Endothelial cell of umbilical vein (primary cell): ENCODE results near the gene AGBL3. TPM values are rescaled to one million over a fixed set of nuclear protein-coding genes. Genes with fewer than 3 reads are reported as not detected.
A peak's percentile ranks its signal among the peaks of the same experiment; 100 is the strongest.

ENCODE experiments used
- BruUV-seq: library from RNA; stranded (reverse); fragments of 400-500 nt; replicated peaks from 2 replicates; lab custom pipeline; 2021; lab: Mats Ljungman, UMichigan
- CTCF ChIA-PET: fragments of 300-600, 350-600 bp; sonication (Branson Sonifier 250); formaldehyde crosslinking; loops from one replicate; lab custom pipeline; 2021; ENCODE audit warnings: antibody characterized with exemption, inconsistent platforms; lab: Charles Lee
- POLR2A ChIA-PET: fragments of 300-600, 350-600 bp; sonication (Branson Sonifier 250); formaldehyde crosslinking; loops from one replicate; lab custom pipeline; 2021; ENCODE audit warnings: antibody characterized with exemption, inconsistent platforms; lab: Charles Lee
- DNase-seq: peaks from one replicate; pipeline ENCODE4 v3.0.0-alpha.2; 2011; ENCODE audit warnings: low read depth, low spot score
- FAIRE-seq: peaks from 2 replicates; lab custom pipeline; 2011; peaks lifted over from hg19 to GRCh38; lab: Jason Lieb, UNC
- H2AFZ ChIP-seq: 2 replicates; pipeline ENCODE4 v1.6.0; 2012; ENCODE audit warnings: low read depth, low read length, control low read depth, inconsistent platforms
- H3K27ac ChIP-seq: 2 replicates; pipeline ENCODE4 v1.5.1; 2011; ENCODE audit warnings: low read depth, mild to moderate bottlenecking, control low read depth, low read length, moderate library complexity; ENCODE audit not compliant: insufficient read depth
- H3K27me3 ChIP-seq, 2 experiments: 2 replicates each; pipeline versions ENCODE4 v1.6.0 to v1.6.1; 2011; ENCODE audit warnings: low read length in 2 of 2, mixed read lengths in 1 of 2; ENCODE audit not compliant: control insufficient read depth in 2 of 2, insufficient read depth in 2 of 2
- H3K36me3 ChIP-seq, 2 experiments: 2 replicates in 1 of 2; 3 replicates in 1 of 2; pipeline ENCODE4 v1.5.1; 2011; ENCODE audit warnings: low read length in 2 of 2, mild to moderate bottlenecking in 1 of 2, moderate library complexity in 1 of 2; ENCODE audit not compliant: control insufficient read depth in 2 of 2, insufficient read depth in 2 of 2; ENCODE audit errors: extremely low read depth in 1 of 2
- H3K4me1 ChIP-seq: 3 replicates; pipeline ENCODE4 v1.5.1; 2011; ENCODE audit warnings: mild to moderate bottlenecking, low read length; ENCODE audit not compliant: control insufficient read depth, insufficient read depth; ENCODE audit errors: extremely low read depth
- H3K4me2 ChIP-seq: 2 replicates; pipeline ENCODE4 v1.6.1; 2011; ENCODE audit warnings: low read length, control low read depth, mixed read lengths; ENCODE audit not compliant: insufficient read depth
- H3K4me3 ChIP-seq, 3 experiments: fragments of 200-600 bp in 1 of 3; sonication (generic), shearing (Covaris generic) in 1 of 3; replicated peaks in 1 of 3; 2 replicates each; pipeline ENCODE4 v1.5.1; 2011 to 2016; ENCODE audit warnings: control low read depth in 3 of 3, low read length in 3 of 3, mild to moderate bottlenecking in 2 of 3, inconsistent platforms in 1 of 3, low read depth in 1 of 3, moderate library complexity in 1 of 3; ENCODE audit not compliant: insufficient read depth in 1 of 3
- H3K79me2 ChIP-seq: 2 replicates; pipeline ENCODE4 v1.6.0; 2012; ENCODE audit warnings: low read length, inconsistent platforms; ENCODE audit not compliant: control insufficient read depth, insufficient read depth
- H3K9ac ChIP-seq: replicated peaks from 2 replicates; pipeline ENCODE3; 2011; ENCODE audit warnings: low read length, control low read depth; ENCODE audit not compliant: insufficient read depth; ENCODE audit errors: extremely low read depth
- H3K9me1 ChIP-seq: replicated peaks from 3 replicates; pipeline ENCODE4 v1.6.0; 2011; ENCODE audit warnings: mild to moderate bottlenecking, low read length; ENCODE audit not compliant: control insufficient read depth, insufficient read depth; ENCODE audit errors: extremely low read depth
- H3K9me3 ChIP-seq: replicated peaks from 2 replicates; pipeline ENCODE4 v1.5.1; 2012; ENCODE audit warnings: low read length, inconsistent platforms; ENCODE audit not compliant: control insufficient read depth, insufficient read depth
- H4K20me1 ChIP-seq: replicated peaks from 2 replicates; pipeline ENCODE3; 2011; ENCODE audit warnings: mild to moderate bottlenecking, low read length; ENCODE audit not compliant: control insufficient read depth, insufficient read depth; ENCODE audit errors: extremely low read depth
- JUN ChIP-seq: IDR thresholded peaks from 2 replicates; pipeline ENCODE4 v1.6.1; 2011; ENCODE audit warnings: borderline replicate concordance, low read depth; ENCODE audit not compliant: insufficient read length, insufficient read depth
- dilution Hi-C: fragments of 300-500 bp; cut with MboI; formaldehyde crosslinking; loops from one replicate; pipeline ENCODE4 v1.15.0; 2019; ENCODE audit warnings: low sequenced_read_pairs; ENCODE audit not compliant: extremely low pct_ligation_motif_present
- intact Hi-C: fragments of 100-400 bp; cut with micrococcal nuclease; formaldehyde crosslinking; loops from one replicate; pipeline ENCODE4 v1.10.0; 2022
- polyA plus RNA-seq, 4 experiments: library from polyadenylated mRNA; depleted of rRNA in 3 of 4; stranded (reverse) in 3 of 4; unstranded in 1 of 4; fragments of >200 nt; gene quantifications; 2 replicates each; pipeline versions ENCODE4 v1.2.1 to v1.2.3, GENCODE V29; 2011 to 2012; ENCODE audit warnings: missing spikeins in 1 of 4
- total RNA-seq: library from RNA; stranded (reverse); gene quantifications from 2 replicates; pipeline ENCODE4 v1.2.3, GENCODE V29; 2021
- TF ChIP-seq, protein P1 (sequence below), 2 donors: IDR thresholded peaks; 1 replicate in 1 of 2; 2 replicates in 1 of 2; pipeline ENCODE4 v1.5.1; 2011; ENCODE audit warnings: low read length in 2 of 2, mild to moderate bottlenecking in 2 of 2, moderate library complexity in 2 of 2, control low read depth in 1 of 2, inconsistent platforms in 1 of 2, low read depth in 1 of 2; ENCODE audit not compliant: insufficient read depth in 1 of 2; ENCODE audit errors: extremely low read depth in 1 of 2

Gene AGBL3
- total and polyA plus RNA-seq, 2 donors (not counting 3 experiments of a cell fraction or from before 2014, with no cell fraction given), result 0.97 to 3.2 TPM

DNA sequence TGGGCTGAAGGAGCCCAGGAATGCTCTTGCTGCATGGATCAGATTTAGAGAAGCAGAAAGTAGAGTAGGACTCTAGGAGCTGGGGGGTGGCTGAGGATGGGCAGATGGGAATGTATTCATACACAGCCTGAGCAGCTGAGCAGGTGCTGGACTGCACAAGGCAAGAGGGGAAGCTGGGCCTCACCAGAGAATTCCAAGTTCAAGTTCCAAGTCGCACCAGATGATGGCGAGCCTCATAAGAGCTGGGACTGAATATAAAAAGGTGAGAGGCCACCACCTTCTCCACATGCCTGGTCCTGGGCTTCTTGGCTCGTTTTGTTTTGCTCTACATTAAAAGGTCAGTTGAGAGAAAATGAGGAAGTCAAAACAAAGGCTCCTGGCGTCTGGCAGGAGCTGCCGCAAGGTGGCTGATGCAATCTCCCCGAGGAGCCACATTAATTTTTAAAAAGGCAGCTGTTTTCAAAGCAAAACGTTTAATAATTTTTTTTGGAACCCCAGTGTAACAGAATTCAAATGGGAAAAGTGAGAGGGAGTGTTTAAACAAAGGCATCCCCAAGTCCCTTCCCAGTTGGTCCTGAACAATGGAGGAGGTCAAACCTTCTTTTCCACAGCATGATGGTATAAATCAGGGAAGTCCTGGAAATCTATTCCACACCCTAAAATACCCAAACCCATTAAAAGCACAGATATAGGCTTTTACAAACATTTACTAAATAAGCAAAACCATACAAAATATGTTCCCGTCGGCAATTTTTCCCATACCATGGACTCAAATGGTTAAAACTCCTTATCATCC lies 174.7 kb downstream of the AGBL3 start:
- Histone ChIP-seq H3K4me1 (peaks cover 34% of the 10 kb centered on the region), H3K4me2 (peak overlapping the region; percentile 75), H3K27ac (peak overlapping the region; percentile 68), H3K9me1 (no peaks in the 10 kb centered on the region), H3K4me3 (no peak overlapping the region), H3K9ac (no peak overlapping the region), H2AFZ (no peak overlapping the region), H3K9me3 (no peaks in the 10 kb centered on the region), H3K79me2 (no peaks in the 10 kb centered on the region), H4K20me1 (no peaks in the 10 kb centered on the region), H3K36me3 (peaks cover 0 to 4% of the 10 kb centered on the region in 2 experiments), H3K27me3 (no peaks in the 10 kb centered on the region)
- dilution Hi-C loops (no loop called here), intact Hi-C loops (loop anchor here (1.0 to 10.0 kb wide), 5 partner anchors 10 to 466 kb away; partner anchors contain the start of gene AGBL3)
- TSS peak; percentile 15 for BruUV-seq
- peak; percentile 84 for DNase-seq
- peak; percentile 85 for FAIRE-seq
- TF ChIP-seq, protein P1, sequence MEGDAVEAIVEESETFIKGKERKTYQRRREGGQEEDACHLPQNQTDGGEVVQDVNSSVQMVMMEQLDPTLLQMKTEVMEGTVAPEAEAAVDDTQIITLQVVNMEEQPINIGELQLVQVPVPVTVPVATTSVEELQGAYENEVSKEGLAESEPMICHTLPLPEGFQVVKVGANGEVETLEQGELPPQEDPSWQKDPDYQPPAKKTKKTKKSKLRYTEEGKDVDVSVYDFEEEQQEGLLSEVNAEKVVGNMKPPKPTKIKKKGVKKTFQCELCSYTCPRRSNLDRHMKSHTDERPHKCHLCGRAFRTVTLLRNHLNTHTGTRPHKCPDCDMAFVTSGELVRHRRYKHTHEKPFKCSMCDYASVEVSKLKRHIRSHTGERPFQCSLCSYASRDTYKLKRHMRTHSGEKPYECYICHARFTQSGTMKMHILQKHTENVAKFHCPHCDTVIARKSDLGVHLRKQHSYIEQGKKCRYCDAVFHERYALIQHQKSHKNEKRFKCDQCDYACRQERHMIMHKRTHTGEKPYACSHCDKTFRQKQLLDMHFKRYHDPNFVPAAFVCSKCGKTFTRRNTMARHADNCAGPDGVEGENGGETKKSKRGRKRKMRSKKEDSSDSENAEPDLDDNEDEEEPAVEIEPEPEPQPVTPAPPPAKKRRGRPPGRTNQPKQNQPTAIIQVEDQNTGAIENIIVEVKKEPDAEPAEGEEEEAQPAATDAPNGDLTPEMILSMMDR (IDR thresholded peaks at IDR 0.05; ENCODE audit: extremely low read depth in 1 of 2, insufficient read depth in 1 of 2, low read depth in 1 of 2, low read length in 2 of 2), result peak in 1 of 2 donors; percentile 17
- no peak for TF ChIP-seq JUN
- ChIA-PET POLR2A (interaction anchor here (0.7 to 1.9 kb wide), 5 partner anchors 8 to 17 kb away, joined by 3 to 7 read pairs (median 4); partner anchors contain the start of genes CYREN and TMEM140), CTCF (interaction anchor here (1.0 to 2.8 kb wide), 11 partner anchors 9 to 471 kb away, joined by 3 to 22 read pairs (median 4); partner anchors contain the start of genes AGBL3, CYREN and TMEM140)
